Fibroblast of skin of left quadriceps (primary cell): ENCODE results near the gene OR5AR1.
"Not testable (repeated sequence)": the region's sequence is repeated elsewhere in the genome, so short reads cannot be mapped to it uniquely, and the experiment has no call there.

ENCODE experiments used
- DNase-seq, 2 experiments: peaks; one replicate each; pipeline ENCODE4 v3.0.0-alpha.2; 2013; ENCODE audit warnings: low read depth in 2 of 2

OR5AR1 gene

DNA sequence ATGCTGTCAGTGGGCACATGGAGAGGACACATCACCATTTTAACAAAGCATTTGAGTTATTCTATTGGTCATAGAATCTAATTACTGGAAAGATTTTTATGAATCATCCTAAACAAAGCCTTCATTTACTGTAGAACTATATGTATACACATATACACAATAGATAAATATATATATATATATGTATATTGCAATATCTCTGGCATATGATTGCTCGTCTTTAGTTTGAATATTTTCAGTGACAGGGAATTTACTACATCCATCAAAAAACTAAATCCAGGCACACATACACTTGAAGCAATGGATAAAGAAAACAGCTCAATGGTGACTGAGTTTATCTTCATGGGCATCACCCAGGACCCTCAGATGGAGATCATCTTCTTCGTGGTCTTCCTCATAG lies at the start of gene OR5AR1:
TSS of gene OR5AR1 (plus strand) at position 301 of the 400 bp plus-strand sequence. CDS start at position 301, 0 bp downstream.
- no peak for DNase-seq

DNA sequence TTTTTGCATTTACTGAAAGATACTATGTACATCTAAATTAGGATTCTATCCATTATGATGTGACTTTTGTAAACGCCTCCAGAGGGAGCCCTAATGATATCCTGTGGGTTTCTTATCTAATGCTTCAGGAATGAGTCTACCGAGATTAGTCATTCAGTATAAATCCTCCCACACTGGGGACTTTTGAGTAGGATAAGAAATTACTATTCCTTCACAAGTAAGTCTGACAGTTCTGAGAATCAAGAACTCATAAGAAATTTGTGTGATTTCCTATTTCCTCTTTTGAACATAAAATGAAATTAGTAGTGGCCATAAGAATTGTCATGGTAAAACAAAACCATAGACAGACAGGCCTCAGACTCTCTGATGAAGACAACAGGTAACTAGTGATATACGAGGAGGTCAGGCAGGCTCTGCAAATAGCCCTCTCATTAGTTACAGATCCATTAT lies 38.8 kb upstream of the OR5AR1 start:
- DNase-seq, result peak; percentile 0 to 1

GRCh38 chr11:56625946-56626345 lies 37.5 kb upstream of the OR5AR1 start:
- DNase-seq, result no peak

DNA sequence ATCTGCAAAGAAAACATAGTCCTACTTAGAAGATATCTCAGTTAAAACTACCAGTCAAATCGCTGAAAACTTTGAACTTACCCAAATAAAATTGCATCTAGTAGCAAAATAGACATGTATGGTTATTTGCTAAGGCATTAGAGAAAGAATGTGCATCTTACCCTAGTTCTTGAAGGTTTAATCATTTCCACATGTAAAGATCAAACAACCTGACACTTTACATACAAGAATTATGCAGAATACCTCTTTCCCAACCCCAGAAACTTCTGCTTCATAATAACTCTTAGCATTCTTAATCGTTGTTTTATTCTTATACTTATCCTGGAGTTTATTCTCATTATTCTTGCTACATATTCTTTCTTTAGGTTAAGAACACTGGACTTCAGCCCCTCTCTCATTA lies 31.2 kb upstream of the OR5AR1 start:
- DNase-seq, result no peak

DNA sequence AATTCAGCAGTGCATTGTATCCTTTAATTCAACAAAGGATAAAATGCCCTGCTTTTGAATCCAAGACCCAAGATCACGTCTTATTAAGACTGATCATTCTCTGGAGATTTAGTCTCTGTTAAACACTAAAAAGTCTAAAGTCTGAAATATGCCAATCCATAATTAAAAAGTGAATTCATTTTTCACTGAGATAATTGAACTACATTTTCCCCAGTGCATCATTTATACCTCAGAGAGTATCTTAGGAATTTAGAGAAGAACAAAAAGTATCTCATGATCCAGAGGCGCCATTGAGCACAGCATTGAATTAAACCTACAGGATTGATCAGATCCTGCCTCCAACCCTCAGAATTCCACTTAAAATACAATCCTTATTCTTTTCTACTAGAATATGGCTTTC lies 26.6 kb upstream of the OR5AR1 start:
- DNase-seq, result no peak

GRCh38 chr11:56637500-56637899 lies 26.0 kb upstream of the OR5AR1 start:
- DNase-seq, result no peak

DNA sequence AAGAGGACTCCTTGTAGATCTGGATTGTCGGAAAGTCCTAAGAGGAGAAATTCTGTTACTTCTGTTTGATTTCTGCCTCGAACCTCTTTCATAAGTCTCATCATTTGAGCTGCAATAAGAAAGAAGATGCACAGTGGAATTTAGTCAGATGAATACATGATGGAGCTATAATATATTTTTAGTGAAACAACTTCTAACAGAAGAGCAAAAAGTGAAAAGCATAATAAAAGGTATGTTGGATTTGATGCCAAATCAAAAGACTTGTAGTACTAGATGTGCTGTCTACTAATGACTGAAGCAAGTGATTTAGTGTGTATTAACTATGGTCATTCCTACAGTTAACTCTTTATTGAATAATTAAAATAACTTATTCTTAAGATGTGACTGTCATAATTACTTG lies 21.1 kb upstream of the OR5AR1 start, which contains the start of gene OR5AP2:
TSS of gene OR5AP2 (minus strand) at position 101 of the 400 bp plus-strand sequence. CDS start at position 101, 0 bp downstream.
- no peak for DNase-seq

GRCh38 chr11:56659755-56660154 lies 3.7 kb upstream of the OR5AR1 start:
- DNase-seq, result no peak

DNA sequence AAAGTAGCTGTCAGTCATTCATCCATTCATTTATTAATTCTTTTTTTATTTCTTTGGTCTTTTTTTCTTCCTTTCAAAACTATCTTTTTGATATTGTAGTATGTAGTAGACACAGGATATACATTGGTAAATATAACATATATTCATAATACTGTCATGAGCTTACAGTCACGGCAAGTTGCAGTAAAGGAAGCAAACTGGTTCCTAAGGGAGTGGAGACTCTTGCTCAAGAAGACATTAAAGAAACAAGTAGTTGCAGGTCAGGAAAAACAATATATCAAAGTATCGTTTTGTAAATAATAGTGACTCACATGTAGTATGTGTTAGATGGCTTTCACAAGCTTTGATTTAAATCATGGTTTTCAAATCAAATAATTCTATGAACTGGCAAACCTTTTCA lies 7.5 kb downstream of the OR5AR1 start:
- DNase-seq, result no peak

GRCh38 chr11:56688554-56689100 lies 25.1 kb downstream of the OR5AR1 start:
- DNase-seq, result no peak

DNA sequence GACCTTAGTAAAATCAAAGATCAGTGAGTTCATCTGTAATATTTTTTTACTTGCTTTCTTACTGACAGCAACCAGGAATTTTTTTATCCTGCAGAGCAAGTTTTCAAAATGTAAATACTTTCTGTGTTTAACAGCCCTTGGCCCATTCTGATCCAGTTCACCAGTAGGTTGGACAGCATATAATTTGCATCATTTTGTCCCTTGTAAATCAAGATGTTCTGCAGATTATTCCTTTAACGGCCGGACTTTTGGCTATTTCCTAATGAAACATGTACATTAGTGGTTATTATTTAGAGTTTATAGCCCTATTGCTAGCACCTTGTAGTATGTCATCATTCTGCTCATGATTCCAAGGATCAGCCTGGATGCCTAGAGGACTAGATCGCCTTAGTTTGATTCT lies 27.7 kb downstream of the OR5AR1 start:
- DNase-seq, result not testable (repeated sequence)

DNA sequence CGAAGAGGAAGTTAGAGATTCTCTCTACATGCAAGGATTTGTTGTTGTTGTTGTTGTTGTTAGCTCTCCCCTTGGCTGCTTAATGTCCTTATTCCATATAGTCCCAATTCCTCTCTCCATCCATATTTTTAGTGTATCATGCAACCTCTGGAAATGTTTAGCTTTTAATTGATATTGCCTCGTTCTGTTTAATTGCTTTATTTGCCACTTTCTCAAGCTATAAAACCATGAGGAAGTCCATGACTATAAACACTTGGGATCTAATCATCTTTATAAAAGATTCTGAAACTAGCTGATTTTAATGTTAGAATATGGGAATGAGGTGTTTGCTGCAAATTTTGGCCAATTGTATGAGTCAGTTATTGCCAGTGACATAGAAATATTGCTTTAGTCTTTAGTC lies 29.9 kb downstream of the OR5AR1 start:
- DNase-seq, result no peak

DNA sequence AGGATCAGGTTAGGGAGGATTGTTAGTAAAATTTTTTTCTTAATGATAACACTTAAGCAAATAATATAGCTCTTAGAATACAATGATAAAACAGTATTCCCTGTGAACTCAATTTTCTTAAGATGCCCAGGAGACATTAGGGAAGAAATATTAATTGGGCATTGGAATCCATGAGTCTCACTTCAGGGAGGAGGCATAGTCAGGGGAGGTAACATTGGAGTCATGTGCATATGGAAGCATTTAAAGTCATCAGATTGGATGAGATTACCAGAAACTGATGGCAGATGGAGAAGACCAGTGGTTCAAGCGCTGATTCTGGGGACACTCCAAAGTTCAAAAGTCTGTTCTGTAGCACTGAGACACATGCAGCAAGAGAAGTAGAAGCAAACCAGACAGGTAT lies 35.3 kb downstream of the OR5AR1 start, which contains the start of gene OR9G1:
TSS of gene OR9G1 (plus strand) at position 301 of the 400 bp plus-strand sequence. CDS start 1,293 bp downstream, outside the sequence.
- DNase-seq, result no peak

DNA sequence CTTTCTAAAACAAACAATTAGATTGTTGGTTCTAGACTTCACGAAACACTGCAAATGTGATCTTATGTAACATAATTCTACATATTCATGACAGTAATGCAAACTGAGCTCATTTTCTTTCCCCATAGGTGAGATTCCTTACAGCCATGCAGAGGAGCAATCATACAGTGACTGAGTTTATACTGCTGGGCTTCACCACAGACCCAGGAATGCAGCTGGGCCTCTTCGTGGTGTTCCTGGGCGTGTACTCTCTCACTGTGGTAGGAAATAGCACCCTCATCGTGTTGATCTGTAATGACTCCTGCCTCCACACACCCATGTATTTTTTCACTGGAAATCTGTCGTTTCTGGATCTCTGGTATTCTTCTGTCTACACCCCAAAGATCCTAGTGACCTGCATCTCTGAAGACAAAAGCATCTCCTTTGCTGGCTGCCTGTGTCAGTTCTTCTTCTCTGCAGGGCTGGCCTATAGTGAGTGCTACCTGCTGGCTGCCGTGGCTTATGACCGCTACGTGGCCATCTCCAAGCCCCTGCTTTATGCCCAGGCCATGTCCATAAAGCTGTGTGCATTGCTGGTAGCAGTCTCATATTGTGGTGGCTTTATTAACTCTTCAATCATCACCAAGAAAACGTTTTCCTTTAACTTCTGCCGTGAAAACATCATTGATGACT lies 36.9 kb downstream of the OR5AR1 start:
- no peak for DNase-seq

GRCh38 chr11:56700914-56701485 lies 37.5 kb downstream of the OR5AR1 start:
- DNase-seq, result no peak

DNA sequence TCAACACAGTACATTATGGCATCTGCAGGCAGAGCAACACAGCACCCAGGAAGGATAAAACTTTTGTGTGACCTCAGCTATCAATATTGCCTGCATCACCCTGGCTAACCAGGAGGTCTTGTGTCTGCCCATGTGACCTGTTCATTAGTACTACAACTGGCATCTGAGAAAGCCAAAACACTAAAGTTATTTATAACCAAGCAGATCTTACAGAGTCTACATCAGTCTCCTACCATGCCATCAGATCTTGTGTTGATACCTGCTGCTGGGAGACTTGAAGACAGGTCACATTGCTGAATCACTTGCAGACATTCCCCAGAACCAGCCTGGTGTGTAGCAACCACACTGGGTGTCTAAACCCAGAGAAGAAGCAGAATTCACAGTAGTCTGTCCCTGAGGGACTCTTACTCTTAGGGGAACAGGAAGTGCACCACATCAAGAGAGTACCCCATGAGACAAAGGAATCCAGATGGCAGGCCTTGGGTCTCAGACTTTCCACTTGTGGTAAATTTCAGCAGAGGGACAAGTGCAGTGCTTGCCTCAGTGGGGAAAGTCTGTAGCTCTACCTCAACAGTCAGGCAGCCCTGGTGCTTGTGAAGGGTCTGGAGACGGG lies 42.4 kb downstream of the OR5AR1 start:
- no peak for DNase-seq

DNA sequence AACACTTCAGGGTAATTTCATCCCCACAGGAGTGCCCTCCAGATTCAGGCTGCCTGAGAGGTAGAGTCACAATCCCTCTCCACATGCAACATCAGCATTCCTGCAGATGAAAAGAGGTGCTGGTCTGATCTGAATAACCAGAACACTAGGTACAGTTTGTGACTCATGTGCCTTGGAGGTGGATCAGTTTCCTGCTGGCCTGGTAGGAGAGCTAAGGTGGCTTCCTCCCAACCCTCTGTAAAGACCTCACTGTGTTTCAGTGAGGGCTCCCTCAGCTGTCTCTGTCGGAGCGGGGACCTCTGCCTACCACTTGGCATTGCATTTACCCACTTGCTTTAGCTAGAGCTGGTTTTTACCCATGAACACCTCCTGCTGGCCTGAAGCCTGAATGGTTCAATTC lies 43.0 kb downstream of the OR5AR1 start:
- DNase-seq, result no peak

DNA sequence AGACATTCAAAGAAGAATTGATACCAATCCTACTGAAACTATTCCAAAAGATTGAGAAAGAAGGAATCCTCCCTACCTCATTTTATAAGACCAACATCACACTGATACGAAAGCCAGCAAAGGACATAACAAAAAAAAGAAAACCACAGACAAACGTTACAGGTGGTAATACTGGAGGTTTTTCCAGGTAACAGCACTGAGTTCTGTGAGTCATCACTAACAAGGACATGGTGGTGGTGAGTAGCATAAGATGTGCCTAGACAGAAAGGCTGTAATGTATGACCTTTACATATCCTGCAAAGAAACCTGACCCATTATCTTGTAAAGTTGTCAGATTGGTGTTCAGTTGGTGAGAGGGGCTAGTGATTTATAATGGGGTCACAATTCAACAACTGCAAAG lies 50.7 kb downstream of the OR5AR1 start:
- no peak for DNase-seq
